ENCODE measurements around the gene ATAD2B. TPM values are rescaled to one million over a fixed set of nuclear protein-coding genes. Genes with fewer than 3 reads are reported as not detected.

The ATAD2B gene
- total and polyA plus RNA-seq, 4 donors = 4.1 to 77.3 (median 17.0) TPM

DNA sequence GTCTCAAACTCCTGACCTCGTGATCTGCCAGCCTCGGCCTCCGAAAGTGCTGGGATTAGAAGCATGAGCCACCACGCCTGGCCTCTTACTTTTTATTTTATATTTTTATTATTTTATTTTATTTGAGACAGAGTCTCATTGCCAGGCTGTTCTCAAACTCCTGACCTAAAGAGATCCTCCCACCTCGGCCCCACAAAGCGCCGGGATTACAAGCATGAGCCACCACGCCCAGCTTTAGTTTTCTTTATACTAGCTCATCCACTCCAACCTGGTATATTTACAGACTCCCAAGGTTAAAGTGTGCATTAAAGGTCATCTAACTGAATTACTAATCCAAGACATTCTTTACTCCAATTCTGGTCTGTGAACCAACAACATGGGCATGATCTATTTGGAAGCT is 26.8 kb downstream of the ATAD2B start:
- no peak for DNase-seq

DNA sequence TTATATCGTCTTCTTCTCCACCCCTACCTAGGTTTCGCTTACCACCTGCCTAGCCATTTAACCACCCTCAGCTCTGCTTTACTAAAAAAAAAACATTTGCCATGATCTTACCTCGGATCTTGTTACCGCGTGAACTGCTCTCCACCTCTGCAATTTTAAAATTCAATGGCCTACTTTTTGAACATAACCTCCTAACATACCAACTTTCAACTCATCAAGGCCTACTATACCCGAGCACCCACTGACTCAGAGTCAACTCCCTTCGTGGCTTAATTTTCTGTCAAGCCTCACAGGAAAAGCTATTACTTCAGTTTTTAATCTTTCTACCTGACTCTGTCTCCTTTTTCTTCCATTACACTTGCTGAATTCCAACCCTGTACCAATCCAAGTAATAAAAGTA is 55.7 kb downstream of the ATAD2B start:
- H3K27me3 ChIP-seq (ENCODE audit: control insufficient read depth in 3 of 3, insufficient read depth in 3 of 3, low read length in 2 of 3) = no peaks in the 10 kb centered on the region
- TF ChIP-seq, protein P1, sequence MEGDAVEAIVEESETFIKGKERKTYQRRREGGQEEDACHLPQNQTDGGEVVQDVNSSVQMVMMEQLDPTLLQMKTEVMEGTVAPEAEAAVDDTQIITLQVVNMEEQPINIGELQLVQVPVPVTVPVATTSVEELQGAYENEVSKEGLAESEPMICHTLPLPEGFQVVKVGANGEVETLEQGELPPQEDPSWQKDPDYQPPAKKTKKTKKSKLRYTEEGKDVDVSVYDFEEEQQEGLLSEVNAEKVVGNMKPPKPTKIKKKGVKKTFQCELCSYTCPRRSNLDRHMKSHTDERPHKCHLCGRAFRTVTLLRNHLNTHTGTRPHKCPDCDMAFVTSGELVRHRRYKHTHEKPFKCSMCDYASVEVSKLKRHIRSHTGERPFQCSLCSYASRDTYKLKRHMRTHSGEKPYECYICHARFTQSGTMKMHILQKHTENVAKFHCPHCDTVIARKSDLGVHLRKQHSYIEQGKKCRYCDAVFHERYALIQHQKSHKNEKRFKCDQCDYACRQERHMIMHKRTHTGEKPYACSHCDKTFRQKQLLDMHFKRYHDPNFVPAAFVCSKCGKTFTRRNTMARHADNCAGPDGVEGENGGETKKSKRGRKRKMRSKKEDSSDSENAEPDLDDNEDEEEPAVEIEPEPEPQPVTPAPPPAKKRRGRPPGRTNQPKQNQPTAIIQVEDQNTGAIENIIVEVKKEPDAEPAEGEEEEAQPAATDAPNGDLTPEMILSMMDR (IDR thresholded peaks at IDR 0.05; ENCODE audit: control extremely low read depth, extremely low read depth) = no peak
- ATAC-seq (ENCODE audit: insufficient read depth, low FRiP score) (no peak), DNase-seq (no peak)
- 92 to 95% methylated on average over 7 of the region's 7 CpGs for WGBS, 2 donors
- H3K9ac ChIP-seq (ENCODE audit: insufficient read depth in 1 of 2, low read length in 2 of 2) = no peak overlapping the region
- no peaks in the 10 kb centered on the region for H3K9me3 ChIP-seq (ENCODE audit: control insufficient read depth in 4 of 4, insufficient read depth in 3 of 4, low read length in 3 of 4)
- H3K4me1 ChIP-seq (ENCODE audit: control insufficient read depth in 5 of 5, insufficient read depth in 5 of 5, low read length in 5 of 5) = no peaks in the 10 kb centered on the region
- peaks cover 0 to 29% (median 17%) of the 10 kb centered on the region in 4 donors for H3K36me3 ChIP-seq (ENCODE audit: control insufficient read depth in 4 of 4, insufficient read depth in 4 of 4, low read length in 4 of 4)
- H3K27ac ChIP-seq (ENCODE audit: low read depth in 1 of 2, low read length in 1 of 2) = no peak overlapping the region
- no peak overlapping the region for H3K4me3 ChIP-seq

More for the DNA sequence above, 26.8 kb downstream of the ATAD2B start:
- ATAC-seq (ENCODE audit: insufficient read depth, low FRiP score) = no peak
- no peaks in the 10 kb centered on the region for H3K36me3 ChIP-seq (ENCODE audit: control insufficient read depth in 4 of 4, insufficient read depth in 4 of 4, low read length in 4 of 4)
- WGBS, 2 donors = 95 to 96% methylated on average over 8 of the region's 8 CpGs
- H3K9me3 ChIP-seq (ENCODE audit: control insufficient read depth in 4 of 4, insufficient read depth in 3 of 4, low read length in 3 of 4) = no peaks in the 10 kb centered on the region
- no peaks in the 10 kb centered on the region for H3K27me3 ChIP-seq (ENCODE audit: control insufficient read depth in 3 of 3, insufficient read depth in 3 of 3, low read length in 2 of 3)
- H3K9ac ChIP-seq (ENCODE audit: insufficient read depth in 1 of 2, low read length in 2 of 2) = no peak overlapping the region
- H3K4me3 ChIP-seq = no peak overlapping the region
- TF ChIP-seq, protein P1 (IDR thresholded peaks at IDR 0.05; ENCODE audit: control extremely low read depth, extremely low read depth) = no peak
- H3K27ac ChIP-seq (ENCODE audit: low read depth in 1 of 2, low read length in 1 of 2) = no peak overlapping the region
- H3K4me1 ChIP-seq (ENCODE audit: control insufficient read depth in 5 of 5, insufficient read depth in 5 of 5, low read length in 5 of 5) = peaks cover 0 to 12% (median 4%) of the 10 kb centered on the region in 5 donors

DNA sequence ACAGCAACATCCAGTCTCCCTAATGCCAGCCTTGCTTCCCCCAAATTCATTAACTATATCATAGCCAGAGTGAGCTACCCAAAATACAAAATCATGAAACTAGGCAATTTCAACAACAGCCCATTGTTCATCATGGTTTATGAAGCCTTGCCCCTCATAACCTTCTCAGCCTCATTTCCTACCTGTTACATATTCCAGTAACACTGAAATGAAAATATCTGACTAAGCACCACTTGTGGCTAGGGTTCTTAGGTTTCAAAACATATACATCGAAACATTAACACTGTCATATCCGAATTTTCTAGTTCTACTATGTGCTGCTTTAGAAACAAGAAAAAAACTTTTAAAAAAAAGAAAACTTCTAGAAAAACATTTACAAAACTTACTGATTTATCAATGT is 59.5 kb downstream of the ATAD2B start:
- H3K36me3 ChIP-seq (ENCODE audit: control insufficient read depth in 4 of 4, insufficient read depth in 4 of 4, low read length in 4 of 4) = peaks cover 6 to 24% (median 15%) of the 10 kb centered on the region in 4 donors
- H3K27me3 ChIP-seq (ENCODE audit: control insufficient read depth in 3 of 3, insufficient read depth in 3 of 3, low read length in 2 of 3) = no peaks in the 10 kb centered on the region
- H3K27ac ChIP-seq (ENCODE audit: low read depth in 1 of 2, low read length in 1 of 2) = no peak overlapping the region
- H3K9ac ChIP-seq (ENCODE audit: insufficient read depth in 1 of 2, low read length in 2 of 2) = no peak overlapping the region
- no peaks in the 10 kb centered on the region for H3K9me3 ChIP-seq (ENCODE audit: control insufficient read depth in 4 of 4, insufficient read depth in 3 of 4, low read length in 3 of 4)
- no peak overlapping the region for H3K4me3 ChIP-seq
- TF ChIP-seq, protein P1 (IDR thresholded peaks at IDR 0.05; ENCODE audit: control extremely low read depth, extremely low read depth) = no peak
- WGBS, 2 donors = 92 to 99% methylated on average over 2 of the region's 2 CpGs
- no peaks in the 10 kb centered on the region for H3K4me1 ChIP-seq (ENCODE audit: control insufficient read depth in 5 of 5, insufficient read depth in 5 of 5, low read length in 5 of 5)
- no peak for DNase-seq
- ATAC-seq (ENCODE audit: insufficient read depth, low FRiP score) = no peak
